Suprapubic skin (tissue), 4 donors: ENCODE measurements around the gene IGSF9.
A peak's percentile ranks its signal among the peaks of the same experiment; 100 is the strongest.

Experiments
- CTCF ChIP-seq, 2 donors: fragments of 200-600 bp in 1 of 2; fragments of 450-650 bp in 1 of 2; sonication (generic) in 1 of 2; IDR thresholded peaks; one replicate each; pipeline ENCODE4 v1.5.1; 2016 to 2019; ENCODE audit warnings: antibody characterized with exemption in 2 of 2, mild to moderate bottlenecking in 1 of 2, moderate library complexity in 1 of 2
- EP300 ChIP-seq: sonication (generic); formaldehyde crosslinking; IDR thresholded peaks from one replicate; pipeline ENCODE4 v1.6.1; 2017; ENCODE audit warnings: antibody characterized with exemption
- POLR2A ChIP-seq, 2 donors: fragments of 450-650 bp; IDR thresholded peaks; one replicate each; pipeline ENCODE4 v1.6.1; 2017; ENCODE audit warnings: antibody characterized with exemption in 2 of 2, mild to moderate bottlenecking in 2 of 2, moderate library complexity in 2 of 2
- POLR2AphosphoS5 ChIP-seq, 3 donors: sonication (generic); formaldehyde crosslinking; IDR thresholded peaks; one replicate each; pipeline ENCODE4 v1.6.1; 2017; ENCODE audit warnings: antibody characterized with exemption in 3 of 3

DNA sequence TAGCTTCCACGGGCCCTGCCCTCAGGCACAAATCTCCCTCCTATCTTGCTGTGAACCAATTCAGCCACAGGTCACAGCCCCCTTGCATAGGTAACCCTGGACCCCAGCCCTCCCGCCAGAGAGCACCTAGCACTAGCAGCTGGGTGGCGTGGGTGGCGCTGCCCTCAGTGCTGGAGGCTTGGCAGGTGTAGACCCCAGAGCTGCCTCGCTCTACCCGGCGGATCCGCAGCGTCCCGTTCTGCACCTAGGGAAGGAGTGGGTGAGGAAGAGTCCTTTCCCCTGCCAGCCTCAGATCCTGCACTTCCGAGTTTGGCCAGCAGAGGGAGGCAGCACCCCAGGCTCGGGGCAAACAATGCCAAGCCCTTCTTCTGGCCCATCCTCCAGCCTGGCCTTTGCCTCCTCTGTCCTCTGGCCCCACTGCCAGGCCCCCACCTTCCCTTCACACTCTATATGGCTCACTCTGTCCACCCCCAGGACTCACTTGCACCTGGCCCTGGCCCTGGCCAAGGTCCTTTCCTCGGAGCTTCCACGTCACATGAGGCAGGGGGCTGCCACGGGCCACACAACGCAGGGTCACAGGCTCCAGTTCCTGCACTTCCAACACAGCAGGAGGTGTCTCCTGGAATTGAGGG lies 9.0 kb downstream of the IGSF9 start:
- TF ChIP-seq EP300, result no peak
- TF ChIP-seq POLR2A (IDR thresholded peaks at IDR 0.05), result no peak
- peak; percentile 94 to 97 for TF ChIP-seq CTCF (IDR thresholded peaks at IDR 0.05)
- TF ChIP-seq POLR2AphosphoS5 (IDR thresholded peaks at IDR 0.05), result no peak
